Liver (tissue), 9 donors: ENCODE data around the gene IL1RN. TPM values are rescaled to one million over a fixed set of nuclear protein-coding genes. Genes with fewer than 3 reads are reported as not detected.
A peak's percentile ranks its signal among the peaks of the same experiment; 100 is the strongest.

ENCODE experiments used
- DNase-seq: peaks from one replicate; pipeline ENCODE4 v3.0.0-alpha.2; 2017; ENCODE audit warnings: low spot score
- H3K27ac ChIP-seq, 2 donors: one replicate each; pipeline ENCODE4 v1.7.0; 2013; ENCODE audit warnings: inconsistent platforms in 2 of 2, low read length in 2 of 2, control low read depth in 1 of 2, low read depth in 1 of 2, mild to moderate bottlenecking in 1 of 2
- H3K27me3 ChIP-seq, 4 donors: one replicate each; pipeline versions ENCODE4 v1.6.1 to v1.7.0; 2013; ENCODE audit warnings: low read length in 3 of 4, inconsistent platforms in 1 of 4, mild to moderate bottlenecking in 1 of 4, moderate library complexity in 1 of 4; ENCODE audit not compliant: control insufficient read depth in 4 of 4, insufficient read depth in 4 of 4
- H3K36me3 ChIP-seq, 4 donors: one replicate each; pipeline versions ENCODE4 v1.6.1 to v1.7.0; 2013; ENCODE audit warnings: low read length in 3 of 4, mild to moderate bottlenecking in 3 of 4, low read depth in 1 of 4, moderate library complexity in 1 of 4; ENCODE audit not compliant: control insufficient read depth in 4 of 4, insufficient read depth in 3 of 4
- H3K4me1 ChIP-seq, 4 donors: one replicate each; pipeline versions ENCODE4 v1.6.1 to v1.7.0; 2013; ENCODE audit warnings: low read length in 3 of 4, mild to moderate bottlenecking in 3 of 4, moderate library complexity in 1 of 4; ENCODE audit not compliant: control insufficient read depth in 4 of 4, insufficient read depth in 4 of 4
- H3K4me3 ChIP-seq, 3 donors: one replicate each; pipeline versions ENCODE4 v1.6.1 to v1.7.0; 2013; ENCODE audit warnings: low read length in 3 of 3, control low read depth in 1 of 3, low read depth in 1 of 3, mild to moderate bottlenecking in 1 of 3
- H3K9ac ChIP-seq, 2 donors: one replicate each; pipeline ENCODE4 v1.7.0; 2013; ENCODE audit warnings: low read length in 2 of 2, mild to moderate bottlenecking in 2 of 2, moderate library complexity in 2 of 2, control low read depth in 1 of 2, low read depth in 1 of 2
- H3K9me3 ChIP-seq, 4 donors: one replicate each; pipeline versions ENCODE4 v1.6.1 to v1.7.0; 2013; ENCODE audit warnings: low read length in 3 of 4; ENCODE audit not compliant: control insufficient read depth in 4 of 4
- ATF3 ChIP-seq: IDR thresholded peaks from 2 replicates; pipeline ENCODE4 v1.6.1; 2016; ENCODE audit warnings: antibody characterized with exemption
- CTCF ChIP-seq: fragments of 150-350 bp; IDR thresholded peaks from 2 replicates; pipeline ENCODE4 v1.5.1; 2017; ENCODE audit warnings: improper control_type of control experiment, low read depth, low read length; ENCODE audit not compliant: missing input control
- EGR1 ChIP-seq, 2 donors: IDR thresholded peaks; 2 replicates each; pipeline ENCODE4 v1.6.1; 2016 to 2018; ENCODE audit warnings: antibody characterized with exemption in 2 of 2, low read depth in 2 of 2
- FOXA1 ChIP-seq: IDR thresholded peaks from 2 replicates; pipeline ENCODE4 v1.6.1; 2016; ENCODE audit warnings: antibody characterized with exemption
- FOXA2 ChIP-seq: IDR thresholded peaks from 2 replicates; pipeline ENCODE4 v1.6.1; 2016; ENCODE audit warnings: antibody characterized with exemption
- HNF4A ChIP-seq, 2 donors: conservative IDR thresholded peaks; 2 replicates each; pipeline ENCODE4 v1.6.1; 2016; ENCODE audit warnings: antibody characterized with exemption in 2 of 2, mild to moderate bottlenecking in 2 of 2
- JUND ChIP-seq, 2 donors: IDR thresholded peaks; 2 replicates each; pipeline ENCODE4 v1.6.1; 2016; ENCODE audit warnings: antibody characterized with exemption in 2 of 2
- MAX ChIP-seq: IDR thresholded peaks from 2 replicates; pipeline ENCODE4 v1.6.1; 2016; ENCODE audit warnings: antibody characterized with exemption
- NR2F2 ChIP-seq: IDR thresholded peaks from 2 replicates; pipeline ENCODE4 v1.6.1; 2016; ENCODE audit warnings: antibody characterized with exemption
- RXRA ChIP-seq, 2 donors: IDR thresholded peaks; 2 replicates each; pipeline ENCODE4 v1.6.1; 2017 to 2018; ENCODE audit warnings: antibody characterized with exemption in 2 of 2, mild to moderate bottlenecking in 1 of 2
- SP1 ChIP-seq: IDR thresholded peaks from 2 replicates; pipeline ENCODE4 v1.6.1; 2018; ENCODE audit warnings: antibody characterized with exemption, mild to moderate bottlenecking
- TAF1 ChIP-seq: conservative IDR thresholded peaks from 2 replicates; pipeline ENCODE4 v1.6.1; 2016; ENCODE audit warnings: antibody characterized with exemption, mild to moderate bottlenecking
- YY1 ChIP-seq: IDR thresholded peaks from 2 replicates; pipeline ENCODE4 v1.6.1; 2016; ENCODE audit warnings: antibody characterized with exemption, mild to moderate bottlenecking
- ZBTB33 ChIP-seq: IDR thresholded peaks from 2 replicates; pipeline ENCODE4 v1.6.1; 2016; ENCODE audit warnings: antibody characterized with exemption
- WGBS: extraction: QIAGEN DNeasy Blood & Tissue Kit; methylation state at CpG from one replicate; pipeline ENCODE4 v1.1.7; 2013; 5-methylcytosine and 5-hydroxymethylcytosine counted together
- polyA plus RNA-seq, 2 donors: library from polyadenylated mRNA; stranded (reverse) in 1 of 2; unstranded in 1 of 2; fragments of 200-250 nt in 1 of 2; fragments of >200 nt in 1 of 2; fragmentation: Nextera tagmentation in 1 of 2; extraction: Ambion mirVana in 1 of 2; gene quantifications; one replicate each; pipeline versions ENCODE4 v1.2.1 to v1.2.3, GENCODE V29; 2013 to 2015
- total RNA-seq, 2 donors: library from RNA; depleted of rRNA; stranded (reverse); fragments of >200 nt; gene quantifications; one replicate each; pipeline ENCODE4 v1.2.3, GENCODE V29; 2014
- donor health status: healthy.
- donor health status: healthy.
- donor health status: healthy.
- donor health status: healthy.
- donor health status: healthy.

Gene IL1RN
- total and polyA plus RNA-seq, 4 donors: 3.9 to 121 (median 25.8) TPM

DNA sequence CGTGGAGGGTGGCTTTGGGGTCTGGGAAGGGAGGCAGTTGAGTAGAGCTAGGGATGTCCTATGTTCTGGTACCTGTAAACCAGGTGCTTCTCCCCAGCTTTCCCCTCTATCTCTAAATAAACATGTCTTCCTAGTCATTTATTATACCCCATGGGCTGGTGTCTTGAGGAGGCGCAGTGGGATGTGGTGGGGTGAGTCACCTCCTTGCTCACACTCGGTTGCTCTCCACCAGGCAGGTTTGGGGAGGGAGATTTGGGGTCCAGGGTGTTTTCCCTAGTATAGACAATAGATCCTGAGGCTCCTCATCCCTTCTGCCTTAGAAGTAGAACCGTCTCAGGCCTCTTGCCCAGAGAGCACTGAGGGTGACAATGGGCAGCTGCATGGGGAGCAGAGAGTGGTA lies 51.5 kb downstream of the IL1RN start:
- H3K9me3 ChIP-seq: no peaks in the 10 kb centered on the region
- H3K27me3 ChIP-seq: no peaks in the 10 kb centered on the region
- no peak overlapping the region for H3K4me3 ChIP-seq
- TF ChIP-seq YY1: no peak
- TF ChIP-seq HNF4A (conservative IDR thresholded peaks at IDR 0.05): no peak
- TF ChIP-seq FOXA1: no peak
- no peak for TF ChIP-seq TAF1
- TF ChIP-seq RXRA (IDR thresholded peaks at IDR 0.05): no peak
- no peak for TF ChIP-seq ATF3
- no peak for TF ChIP-seq CTCF
- no peak for TF ChIP-seq NR2F2
- no peak for TF ChIP-seq MAX
- no peak for TF ChIP-seq EGR1 (IDR thresholded peaks at IDR 0.05; ENCODE audit: low read depth in 2 of 2)
- no peak for TF ChIP-seq SP1
- no peak for TF ChIP-seq ZBTB33
- no peak for TF ChIP-seq FOXA2
- no peak for TF ChIP-seq JUND (IDR thresholded peaks at IDR 0.05)
- DNase-seq: no peak
- H3K36me3 ChIP-seq: no peaks in the 10 kb centered on the region
- peaks cover 6 to 42% (median 22%) of the 10 kb centered on the region in 4 donors for H3K4me1 ChIP-seq
- H3K9ac ChIP-seq: no peak overlapping the region
- 94% methylated on average over 4 of the region's 4 CpGs for WGBS
- no peak overlapping the region for H3K27ac ChIP-seq

DNA sequence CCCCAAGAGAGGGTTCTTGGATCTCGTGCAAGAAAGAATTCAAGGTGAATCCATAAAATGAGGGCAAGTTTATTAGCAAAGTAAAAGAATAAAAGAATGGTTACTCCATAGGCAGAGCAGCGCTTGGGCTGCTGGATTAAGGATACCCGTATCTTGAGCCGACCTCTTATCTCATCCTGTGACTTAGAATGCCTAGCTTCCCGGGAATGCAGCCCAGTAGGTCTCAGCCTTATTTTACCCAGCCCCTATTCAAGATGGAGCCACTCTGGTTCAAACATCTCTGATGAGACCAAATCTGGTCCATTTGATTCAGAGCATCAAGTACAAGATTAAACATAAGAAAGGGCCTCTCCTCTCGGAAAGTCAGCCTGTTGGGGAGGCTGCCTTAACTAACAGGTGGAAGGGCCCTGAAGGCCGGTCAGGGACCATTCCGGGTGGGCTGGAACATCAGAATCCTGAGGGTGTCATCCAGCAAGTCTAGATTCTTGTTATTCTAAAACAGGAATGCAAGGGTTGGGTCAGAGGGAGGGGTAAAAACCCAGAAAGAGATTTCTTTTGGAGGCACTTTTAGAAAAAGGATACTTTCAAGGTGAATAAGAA lies 52.1 kb downstream of the IL1RN start:
- Histone ChIP-seq H3K4me1 (peaks cover 6 to 44% (median 22%) of the 10 kb centered on the region in 4 donors), H3K9ac (peak overlapping the region in 1 of 2 donors; percentile 3), H3K27me3 (no peaks in the 10 kb centered on the region), H3K36me3 (no peaks in the 10 kb centered on the region), H3K4me3 (no peak overlapping the region), H3K9me3 (no peaks in the 10 kb centered on the region), H3K27ac (peak overlapping the region; percentile 65 to 66)
- WGBS: 85% methylated on average over 8 of the region's 8 CpGs
- TF ChIP-seq NR2F2 (no peak), MAX (no peak)
- no peak for DNase-seq
